Activated CD4-positive, CD25-positive, alpha-beta regulatory T cell treated with anti-CD3 and anti-CD28 coated beads, Interleukin-2, amount 50 U/mL, for 72 hours (primary cell): Measurements from ENCODE around the gene OBSCN.

ENCODE experiments used
- DNase-seq: peaks from one replicate; pipeline ENCODE4 v3.0.0; 2021

The OBSCN gene

DNA sequence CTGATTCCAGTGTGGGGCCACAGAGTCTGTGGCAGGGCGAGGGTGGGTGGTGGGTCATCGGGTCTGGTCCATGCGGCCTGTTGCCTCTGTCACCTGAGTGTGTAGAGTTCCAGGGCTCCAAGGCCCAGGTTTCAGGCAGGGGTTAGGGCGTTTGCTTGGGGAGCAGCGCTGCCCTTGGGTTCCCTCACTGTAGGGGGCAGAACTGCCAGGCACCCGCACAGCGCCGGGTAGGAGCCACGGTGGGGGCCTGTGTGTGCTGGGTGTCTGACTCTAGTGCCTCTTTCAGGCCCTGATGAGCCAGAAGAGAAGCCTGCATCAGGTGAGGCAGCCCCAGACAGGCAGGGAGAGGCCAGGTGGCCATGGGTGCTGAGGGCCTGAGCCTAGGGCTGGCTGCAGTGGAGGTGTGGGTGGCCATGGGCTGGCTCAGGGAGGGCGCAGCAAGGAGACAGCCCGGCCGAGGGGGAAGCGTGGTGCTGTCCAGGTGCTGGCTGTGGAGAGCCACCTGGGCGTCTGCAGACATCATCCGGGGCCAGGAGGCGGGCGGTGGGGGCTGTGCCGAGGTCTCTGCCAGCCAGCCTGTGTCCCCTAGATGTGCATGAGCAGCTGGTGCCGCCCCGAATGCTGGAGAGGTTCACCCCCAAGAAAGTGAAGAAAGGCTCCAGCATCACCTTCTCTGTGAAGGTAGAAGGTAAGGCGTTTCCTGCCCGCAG is 126.5 kb downstream of the OBSCN start:
- peak; percentile 27 for DNase-seq

DNA sequence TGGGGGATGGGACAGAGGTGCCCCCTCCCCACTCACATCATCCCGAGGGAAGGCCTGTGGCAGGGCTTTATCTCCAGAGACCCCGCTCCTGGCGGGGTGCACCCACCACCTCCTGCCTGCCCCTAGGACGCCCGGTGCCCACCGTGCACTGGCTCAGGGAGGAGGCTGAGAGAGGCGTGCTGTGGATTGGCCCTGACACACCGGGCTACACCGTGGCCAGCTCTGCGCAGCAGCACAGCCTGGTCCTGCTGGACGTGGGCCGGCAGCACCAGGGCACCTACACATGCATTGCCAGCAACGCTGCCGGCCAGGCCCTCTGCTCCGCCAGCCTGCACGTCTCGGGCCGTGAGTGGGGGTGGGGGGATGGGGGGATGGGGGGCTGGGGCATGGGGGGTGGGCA is 127.1 kb downstream of the OBSCN start:
- DNase-seq, result no peak

DNA sequence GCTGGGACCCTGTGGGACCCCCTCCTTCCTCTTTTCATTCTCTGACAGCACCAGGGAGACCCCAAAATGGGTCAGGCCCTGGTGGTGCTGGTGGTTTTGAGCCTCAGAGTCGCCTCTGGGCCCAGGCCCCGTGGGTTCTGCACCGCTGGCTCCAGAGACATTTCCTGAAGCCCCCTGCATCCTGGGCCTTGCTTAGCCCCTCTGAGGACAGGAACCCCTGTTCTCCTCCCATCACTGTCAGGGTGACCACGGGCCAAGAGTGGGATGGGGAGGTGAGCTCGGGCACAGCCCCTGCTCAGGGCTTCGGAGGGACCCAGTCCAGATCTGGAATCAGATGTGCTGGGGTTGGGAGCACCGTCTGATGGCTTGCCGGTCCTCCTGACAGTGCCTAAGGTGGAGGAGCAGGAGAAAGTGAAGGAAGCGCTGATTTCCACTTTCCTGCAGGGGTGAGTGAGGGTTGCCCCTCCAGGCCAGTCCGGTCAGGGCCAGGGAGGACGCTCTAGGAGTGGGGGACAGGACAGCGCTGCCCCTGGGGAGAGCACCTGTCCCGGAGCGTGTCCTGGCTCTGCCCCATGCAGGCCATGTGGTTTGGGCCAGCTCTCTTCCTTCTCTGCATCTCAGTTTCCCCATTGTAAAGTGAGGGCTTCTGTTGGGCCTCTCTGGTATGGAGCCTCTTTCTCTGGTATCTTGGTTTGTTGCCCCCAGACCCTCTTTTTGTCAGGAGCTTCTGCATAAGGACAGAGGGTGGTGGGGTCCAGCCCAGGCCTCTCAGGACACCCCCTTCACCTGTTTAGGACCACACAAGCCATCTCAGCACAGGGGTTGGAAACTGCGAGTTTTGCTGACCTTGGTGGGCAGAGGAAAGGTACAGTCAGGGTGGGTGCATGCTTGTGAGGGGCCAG is 127.8 kb downstream of the OBSCN start:
- DNase-seq, result peak; percentile 17

DNA sequence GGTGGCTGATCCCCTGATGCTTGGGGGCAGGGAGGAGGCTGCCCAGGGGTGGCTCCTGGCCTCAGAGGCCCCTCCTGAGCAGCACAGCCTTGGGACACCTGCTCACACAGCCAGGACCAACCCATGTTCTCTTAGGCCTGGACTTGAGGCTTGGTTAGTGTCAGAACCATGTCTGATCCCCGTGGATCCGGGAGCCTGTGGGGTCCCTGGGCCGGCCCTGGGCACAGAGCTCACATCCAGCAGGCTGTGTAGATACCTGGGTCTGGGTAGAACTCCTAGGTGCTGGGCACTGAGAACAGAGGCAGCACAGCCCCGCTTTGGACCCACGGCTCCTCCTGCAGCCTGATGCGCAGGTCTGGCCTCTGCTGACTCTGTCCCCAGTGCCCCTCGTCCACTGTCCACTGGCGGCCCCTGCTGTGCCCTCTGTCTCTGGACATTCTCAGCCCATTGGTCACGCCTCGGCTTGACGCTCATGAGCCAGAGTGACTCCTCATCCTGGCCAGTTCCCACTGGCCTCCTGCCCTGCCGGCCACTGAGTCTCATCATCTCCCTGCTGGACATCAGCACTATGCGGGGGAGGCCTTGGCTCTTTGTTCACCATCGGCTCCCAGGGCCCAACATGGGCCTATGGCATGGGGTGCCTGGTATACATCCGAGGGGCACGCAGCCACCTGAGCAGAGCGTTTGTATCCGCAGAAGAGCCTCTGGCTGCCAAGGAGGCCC is 128.6 kb downstream of the OBSCN start:
- peak; percentile 15 for DNase-seq

DNA sequence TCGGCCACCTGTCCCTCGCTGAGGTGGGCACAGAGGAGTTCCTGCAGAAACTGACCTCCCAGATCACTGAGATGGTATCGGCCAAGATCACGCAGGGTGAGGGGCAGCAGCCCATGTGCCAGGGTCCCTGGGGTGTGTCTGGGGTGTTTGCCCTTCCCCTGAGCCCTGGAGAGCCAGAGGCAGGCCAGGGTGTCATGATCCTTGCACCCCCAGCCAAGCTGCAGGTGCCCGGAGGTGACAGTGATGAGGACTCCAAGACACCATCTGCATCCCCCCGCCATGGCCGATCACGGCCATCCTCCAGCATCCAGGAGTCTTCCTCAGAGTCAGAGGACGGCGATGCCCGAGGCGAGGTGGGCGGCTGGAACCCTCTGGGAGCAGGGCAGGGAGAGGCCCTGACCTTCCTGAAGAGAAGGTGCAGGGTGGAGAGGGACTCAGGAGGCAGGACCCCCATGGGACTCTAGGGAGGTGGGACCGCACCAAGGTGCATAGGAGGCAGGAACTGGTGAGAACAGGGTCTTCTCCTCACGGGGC is 129.3 kb downstream of the OBSCN start:
- DNase-seq, result peak; percentile 23

DNA sequence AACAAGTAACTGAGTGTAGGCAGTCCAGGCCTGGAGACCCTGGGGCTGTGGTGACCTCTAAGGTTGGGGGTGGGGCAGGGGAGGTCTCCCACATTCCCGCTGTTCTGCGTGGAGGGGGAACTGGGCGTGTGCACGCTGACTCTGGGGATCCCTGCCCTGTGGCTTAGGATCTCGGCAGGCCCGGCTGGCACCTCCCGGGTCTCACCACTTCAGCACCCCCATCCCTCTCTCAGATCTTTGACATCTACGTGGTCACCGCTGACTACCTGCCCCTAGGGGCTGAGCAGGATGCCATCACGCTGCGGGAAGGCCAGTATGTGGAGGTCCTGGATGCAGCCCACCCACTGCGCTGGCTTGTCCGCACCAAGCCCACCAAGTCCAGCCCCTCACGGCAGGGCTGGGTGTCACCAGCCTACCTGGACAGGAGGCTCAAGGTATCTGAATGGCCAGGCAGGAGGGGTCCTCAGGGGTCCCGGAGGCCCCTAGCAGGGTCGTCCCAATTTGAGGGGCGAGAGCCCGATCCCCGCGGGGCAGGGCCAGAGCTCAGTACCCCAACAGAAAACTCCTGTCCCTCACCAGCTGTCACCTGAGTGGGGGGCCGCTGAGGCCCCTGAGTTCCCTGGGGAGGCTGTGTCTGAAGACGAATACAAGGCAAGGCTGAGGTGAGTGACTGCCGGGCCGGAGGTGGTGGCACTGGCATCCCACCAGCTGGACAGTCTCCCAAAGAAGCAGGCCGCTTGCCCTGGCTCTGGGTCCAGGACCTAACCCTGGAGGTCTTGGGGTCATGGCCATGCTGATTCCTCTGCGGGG is 130.1 kb downstream of the OBSCN start:
- DNase-seq, result peak; percentile 27

DNA sequence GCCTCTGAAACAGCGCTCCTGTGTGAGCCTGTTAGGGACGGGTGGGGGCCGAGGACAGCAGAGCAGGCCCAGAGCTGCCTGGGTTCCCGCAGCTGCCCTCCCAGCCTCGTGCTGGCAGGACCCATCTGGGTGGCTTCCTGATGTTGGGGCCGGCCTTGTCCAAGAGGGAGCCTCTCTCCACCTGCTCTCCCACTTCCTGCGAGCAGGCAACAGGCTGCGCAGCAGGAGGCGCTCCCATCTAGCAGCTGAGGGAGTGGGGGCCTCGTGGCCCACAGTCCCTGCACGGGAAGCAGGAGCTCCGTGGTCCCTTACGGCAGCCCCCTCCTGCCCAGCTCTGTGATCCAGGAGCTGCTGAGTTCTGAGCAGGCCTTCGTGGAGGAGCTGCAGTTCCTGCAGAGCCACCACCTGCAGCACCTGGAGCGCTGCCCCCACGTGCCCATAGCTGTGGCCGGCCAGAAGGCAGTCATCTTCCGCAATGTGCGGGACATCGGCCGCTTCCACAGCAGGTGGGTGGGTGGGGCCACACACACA is 130.7 kb downstream of the OBSCN start:
- DNase-seq, result peak; percentile 28

DNA sequence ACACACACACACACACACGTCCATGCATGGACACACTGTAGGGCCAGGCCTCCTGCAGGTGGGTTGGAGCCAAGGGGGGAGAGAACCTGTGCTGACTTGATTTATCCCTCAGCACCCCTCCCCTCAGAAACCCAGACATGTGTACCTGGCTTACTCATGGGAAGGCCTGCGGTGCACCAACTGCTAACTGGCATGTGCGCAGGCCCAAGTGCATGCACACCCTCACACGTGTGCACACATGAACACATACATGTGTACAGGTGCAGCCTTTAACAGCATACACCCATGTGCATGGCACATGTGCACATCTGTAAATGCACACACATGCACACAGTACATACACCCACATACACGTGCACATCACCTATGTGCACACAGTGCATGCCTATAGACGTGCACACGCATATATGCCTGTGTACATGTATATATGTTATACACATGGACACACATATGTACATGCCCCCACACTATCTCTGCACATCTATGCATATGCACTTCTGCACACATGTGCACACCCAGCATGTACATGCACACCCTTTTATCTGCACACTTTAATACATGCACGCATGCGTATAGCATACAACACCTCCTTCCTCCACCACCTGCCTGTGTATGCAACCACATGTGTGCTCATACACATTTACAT is 131.3 kb downstream of the OBSCN start:
- peak; percentile 25 for DNase-seq

DNA sequence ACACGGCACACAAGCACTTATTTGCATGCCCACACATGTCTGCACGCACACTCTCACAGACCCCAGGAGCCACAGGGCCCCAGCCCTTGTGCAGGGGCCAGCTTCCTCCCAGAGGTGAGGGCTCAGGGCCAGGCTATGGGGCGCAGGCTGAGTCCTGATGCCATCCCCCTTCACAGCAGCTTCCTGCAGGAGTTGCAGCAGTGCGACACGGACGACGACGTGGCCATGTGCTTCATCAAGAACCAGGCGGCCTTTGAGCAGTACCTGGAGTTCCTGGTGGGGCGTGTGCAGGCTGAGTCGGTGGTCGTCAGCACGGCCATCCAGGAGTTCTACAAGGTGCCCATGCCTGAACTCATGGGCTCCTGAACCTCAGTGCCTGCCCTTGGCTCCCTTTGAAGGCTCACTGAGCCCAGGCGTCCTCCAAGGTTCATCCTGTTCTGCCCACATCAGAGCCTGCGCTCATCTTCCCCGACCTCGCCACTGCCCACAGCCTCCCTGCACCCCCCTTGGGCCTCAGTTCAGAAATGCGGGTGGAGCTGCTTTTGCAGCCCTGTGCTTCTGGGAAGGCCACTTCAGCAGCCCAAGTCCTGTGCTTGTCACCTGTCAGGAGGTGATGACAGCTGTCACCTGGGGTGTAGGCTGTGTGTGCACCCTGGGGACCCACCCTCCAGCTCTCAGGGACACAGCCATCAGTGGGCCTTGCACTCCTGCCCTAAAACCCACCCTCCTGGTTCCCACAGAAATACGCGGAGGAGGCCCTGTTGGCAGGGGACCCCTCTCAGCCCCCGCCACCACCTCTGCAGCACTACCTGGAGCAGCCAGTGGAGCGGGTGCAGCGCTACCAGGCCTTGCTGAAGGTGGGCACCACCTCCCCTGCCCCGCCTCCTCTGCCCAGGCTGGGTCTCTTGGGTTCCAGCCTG is 132.2 kb downstream of the OBSCN start:
- DNase-seq, result peak; percentile 15

DNA sequence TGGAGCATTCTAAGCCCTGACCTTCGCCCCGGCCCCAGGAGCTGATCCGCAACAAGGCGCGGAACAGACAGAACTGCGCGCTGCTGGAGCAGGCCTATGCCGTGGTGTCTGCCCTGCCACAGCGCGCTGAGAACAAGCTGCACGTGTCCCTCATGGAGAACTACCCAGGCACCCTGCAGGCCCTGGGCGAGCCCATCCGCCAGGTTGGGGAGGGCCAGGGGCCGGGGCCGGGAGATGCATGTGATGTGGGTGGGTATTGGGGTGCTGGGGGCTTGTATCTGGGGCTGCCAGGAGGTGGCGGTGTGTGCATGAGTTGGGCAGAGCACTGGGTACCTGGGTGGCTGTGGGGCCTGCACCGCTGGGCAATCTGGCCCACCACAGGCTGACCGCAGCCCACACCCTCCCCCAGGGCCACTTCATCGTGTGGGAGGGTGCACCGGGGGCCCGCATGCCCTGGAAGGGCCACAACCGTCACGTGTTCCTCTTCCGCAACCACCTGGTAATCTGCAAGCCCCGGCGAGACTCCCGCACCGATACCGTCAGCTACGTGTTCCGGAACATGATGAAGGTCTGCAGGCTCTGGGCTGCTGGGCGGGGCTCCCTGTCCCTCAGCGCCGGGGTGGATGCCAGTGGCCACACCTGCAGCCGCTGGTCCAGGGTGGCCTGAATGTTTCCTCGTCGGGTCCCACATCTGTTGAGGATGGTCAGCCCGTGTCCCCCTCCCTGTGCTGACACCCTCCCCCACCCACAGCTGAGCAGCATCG is 133.0 kb downstream of the OBSCN start:
- DNase-seq, result peak; percentile 23

DNA sequence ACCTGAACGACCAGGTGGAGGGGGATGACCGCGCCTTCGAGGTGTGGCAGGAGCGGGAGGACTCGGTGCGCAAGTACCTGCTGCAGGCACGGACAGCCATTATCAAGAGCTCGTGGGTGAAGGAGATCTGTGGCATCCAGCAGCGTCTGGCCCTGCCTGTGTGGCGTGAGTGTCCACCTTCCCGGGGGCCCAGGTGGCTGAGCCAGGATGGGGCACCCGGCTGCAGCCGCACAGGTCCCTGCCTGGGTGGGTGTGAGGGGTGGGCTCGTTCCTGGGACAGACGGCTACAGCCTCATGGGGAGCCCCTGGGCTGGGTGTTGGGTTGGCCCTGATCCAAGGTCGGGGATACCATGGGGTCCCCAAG is 133.6 kb downstream of the OBSCN start:
- no peak for DNase-seq

DNA sequence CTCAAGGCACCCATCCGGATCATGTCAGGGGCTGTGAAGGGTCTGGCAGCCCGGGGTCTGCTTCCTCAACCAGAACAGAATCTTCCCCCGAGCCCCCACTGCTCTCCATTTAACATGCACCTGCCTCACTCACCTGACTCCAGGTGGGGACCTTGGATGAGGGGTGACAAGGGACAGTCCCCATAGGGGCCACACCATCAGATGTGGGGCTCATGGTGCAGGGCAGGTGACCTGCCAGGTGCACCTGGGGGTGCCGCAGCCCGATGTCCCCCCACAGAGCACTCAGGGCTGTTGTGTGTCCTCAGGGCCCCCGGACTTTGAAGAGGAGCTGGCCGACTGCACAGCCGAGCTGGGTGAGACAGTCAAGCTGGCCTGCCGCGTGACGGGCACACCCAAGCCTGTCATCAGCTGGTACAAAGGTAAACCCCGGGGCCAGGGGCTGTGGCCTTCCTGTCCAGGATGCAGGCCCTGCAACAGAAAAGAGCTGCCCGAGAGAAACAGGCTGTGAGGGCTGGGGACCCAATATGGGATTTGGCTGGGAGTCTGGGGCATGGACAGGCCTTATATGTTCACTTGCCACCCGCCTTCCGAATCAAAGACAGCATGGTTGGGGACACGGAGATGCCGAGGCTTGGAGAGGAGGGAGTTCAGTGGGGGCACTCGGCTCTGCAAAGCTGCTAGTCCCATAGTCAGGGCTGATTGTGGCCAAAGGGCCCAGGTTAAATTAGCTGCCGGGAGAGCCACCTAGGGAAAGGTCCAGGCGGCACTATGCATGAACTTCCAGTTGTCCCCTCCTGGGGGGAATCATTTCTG is 134.2 kb downstream of the OBSCN start:
- peak; percentile 23 for DNase-seq

DNA sequence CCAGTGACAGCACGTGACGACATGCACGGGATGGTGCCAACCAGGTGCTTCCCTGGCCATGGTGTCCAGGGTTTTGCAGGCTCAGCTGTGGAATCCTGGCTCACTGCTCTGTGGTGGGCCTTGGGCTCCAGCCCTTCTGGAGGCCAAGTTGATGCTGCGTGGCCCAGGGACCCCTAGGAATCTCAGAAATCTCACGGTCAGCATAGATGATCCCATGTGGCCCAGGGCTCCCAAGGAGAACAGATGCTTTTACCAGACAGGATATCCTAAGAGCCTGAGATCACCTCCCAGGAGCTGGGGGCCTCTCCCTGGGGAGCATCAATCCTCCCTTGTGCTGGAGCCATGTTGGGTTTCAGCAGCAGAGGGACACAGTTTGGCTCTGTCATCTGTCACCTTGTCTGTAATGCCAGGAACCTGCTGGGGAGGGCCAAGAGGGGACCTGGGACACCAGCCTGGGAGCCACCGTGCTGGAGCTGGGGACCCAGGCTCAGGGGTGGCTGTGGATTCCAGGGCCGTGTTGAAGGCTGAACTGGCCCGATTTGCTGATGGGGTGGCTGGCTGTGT is 134.9 kb downstream of the OBSCN start:
- DNase-seq, result peak; percentile 15

DNA sequence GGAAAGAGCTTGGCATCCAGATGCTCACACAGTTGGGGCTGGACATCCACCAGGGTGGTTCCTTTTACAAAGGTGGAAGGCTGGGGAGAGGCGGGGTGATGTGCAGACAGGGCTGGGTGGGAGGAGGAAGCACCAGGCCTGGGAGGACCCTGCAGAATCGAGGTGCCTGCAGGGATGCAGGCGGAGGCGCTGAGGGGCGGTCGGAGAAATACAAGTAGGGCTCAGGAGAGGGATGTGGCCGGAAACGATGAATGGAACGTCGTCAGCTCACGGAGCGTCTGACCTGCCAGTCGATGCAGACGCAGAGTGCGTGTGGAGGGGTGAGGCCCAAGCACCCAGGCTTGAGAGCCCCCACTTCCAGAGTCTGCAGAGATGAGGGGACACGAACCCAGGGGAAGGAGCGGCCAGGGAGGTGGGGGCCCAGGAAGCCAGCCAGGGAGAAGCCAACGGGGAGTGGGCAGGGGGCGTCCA is 135.4 kb downstream of the OBSCN start:
- peak; percentile 26 for DNase-seq

DNA sequence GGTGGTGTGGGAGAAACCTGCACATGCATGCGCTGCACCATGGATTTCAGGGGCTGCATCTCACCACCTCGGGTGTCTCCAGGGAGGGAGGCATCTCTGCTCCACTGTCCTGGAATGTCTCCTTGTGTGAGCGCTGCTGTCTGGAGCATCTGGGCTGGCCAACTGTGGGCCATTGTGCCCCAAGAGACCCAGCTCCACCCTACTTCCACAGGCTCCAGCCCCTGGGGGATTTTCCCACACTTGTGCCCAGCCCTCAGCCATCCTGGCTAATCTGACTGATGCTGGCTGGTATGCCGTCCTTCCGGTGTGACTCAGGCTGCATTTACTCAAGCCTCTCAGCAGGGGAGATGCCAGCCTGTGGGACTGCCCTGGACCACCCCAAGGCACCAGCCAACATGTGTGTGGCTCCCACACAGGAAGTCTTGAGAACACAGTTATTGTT is 136.8 kb downstream of the OBSCN start:
- DNase-seq, result peak; percentile 14

DNA sequence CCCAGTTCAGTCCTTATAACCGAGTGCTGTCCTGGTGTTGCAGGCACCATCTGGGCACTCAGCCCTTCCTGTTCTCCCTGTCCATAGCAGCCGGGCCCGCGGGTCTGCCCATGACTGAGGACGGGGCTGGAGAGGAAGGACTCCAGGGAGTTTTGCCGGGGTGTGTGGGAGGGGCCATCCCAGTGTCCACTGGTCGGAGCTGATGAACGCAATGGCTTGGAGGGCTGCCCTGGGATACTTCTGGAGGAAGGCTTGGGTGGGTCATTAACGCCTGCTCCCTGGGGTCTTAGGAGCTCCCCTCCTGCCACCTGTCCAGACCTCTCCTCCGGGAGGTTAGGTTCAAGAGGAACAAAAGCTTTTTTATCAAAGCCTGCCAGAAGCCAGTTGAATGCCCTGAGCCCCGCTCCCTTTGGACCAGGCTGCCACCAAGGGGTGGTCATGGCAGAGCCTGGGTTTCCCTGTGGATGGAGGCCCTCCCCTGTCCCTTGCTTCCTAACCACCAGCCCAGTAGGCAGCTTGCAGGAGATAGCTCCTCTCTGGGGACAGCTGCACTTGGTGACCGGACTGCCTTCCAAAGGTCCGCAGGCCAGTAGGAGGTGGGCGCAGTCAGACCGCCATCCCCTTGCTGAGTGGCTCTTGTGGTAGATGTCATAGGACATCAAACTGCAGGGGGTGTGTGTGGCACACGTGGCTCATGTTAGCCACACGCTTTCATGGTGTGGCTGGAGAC is 137.5 kb downstream of the OBSCN start:
- DNase-seq, result peak; percentile 21

DNA sequence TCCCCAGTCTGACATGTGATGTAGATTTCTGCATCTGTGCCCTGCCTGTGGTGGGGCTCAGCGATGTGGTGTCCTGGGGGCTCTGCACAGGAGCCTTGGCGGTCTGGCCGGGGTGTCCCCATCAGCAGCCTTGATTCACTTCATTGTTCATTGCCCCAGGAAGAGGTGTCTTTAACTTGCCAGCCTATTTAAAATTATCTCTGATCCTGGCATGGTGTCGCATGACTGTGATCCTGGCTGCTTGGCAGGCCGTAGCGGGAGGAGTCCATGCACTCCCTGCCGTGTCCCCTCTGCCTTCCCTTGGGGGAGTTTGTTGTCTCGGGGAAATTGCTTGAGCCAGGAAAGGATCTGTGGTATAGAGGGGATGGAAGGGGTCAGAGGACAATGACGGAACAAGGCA is 138.9 kb downstream of the OBSCN start:
- DNase-seq, result no peak
